Mucosa of rectum (tissue), 2 donors: ENCODE measurements around the gene HNRNPL.
"Not testable (repeated sequence)": the region's sequence is repeated elsewhere in the genome, so short reads cannot be mapped to it uniquely, and the experiment has no call there.

Experiments
- H3K27ac ChIP-seq, 2 donors: one replicate each; pipeline ENCODE4 v1.7.0; 2013; ENCODE audit warnings: inconsistent platforms in 2 of 2, low read depth in 2 of 2, low read length in 2 of 2
- H3K27me3 ChIP-seq, 2 donors: one replicate each; pipeline ENCODE4 v1.7.0; 2013; ENCODE audit warnings: low read length in 2 of 2; ENCODE audit not compliant: control insufficient read depth in 2 of 2, insufficient read depth in 2 of 2
- H3K36me3 ChIP-seq, 2 donors: one replicate each; pipeline ENCODE4 v1.7.0; 2013; ENCODE audit warnings: low read length in 2 of 2; ENCODE audit not compliant: control insufficient read depth in 2 of 2, insufficient read depth in 2 of 2
- H3K4me1 ChIP-seq, 2 donors: one replicate each; pipeline ENCODE4 v1.7.0; 2013; ENCODE audit warnings: low read length in 2 of 2, mild to moderate bottlenecking in 1 of 2; ENCODE audit not compliant: control insufficient read depth in 2 of 2, insufficient read depth in 2 of 2
- H3K4me3 ChIP-seq, 2 donors: one replicate each; pipeline ENCODE4 v1.7.0; 2013; ENCODE audit warnings: low read length in 2 of 2
- H3K9ac ChIP-seq, 2 donors: one replicate each; pipeline ENCODE4 v1.7.0; 2013; ENCODE audit warnings: low read length in 2 of 2, low read depth in 1 of 2, mild to moderate bottlenecking in 1 of 2
- H3K9me3 ChIP-seq, 2 donors: one replicate each; pipeline ENCODE4 v1.7.0; 2013; ENCODE audit warnings: low read length in 2 of 2; ENCODE audit not compliant: control insufficient read depth in 2 of 2
- donor health status: healthy.
- donor health status: Normal muscosa, but diverticular disease.

Gene HNRNPL

GRCh38 chr19:38792250-38793111 is 57.3 kb downstream of the HNRNPL start:
- no peaks in the 10 kb centered on the region for H3K27me3 ChIP-seq
- H3K27ac ChIP-seq: peak overlapping the region in 1 of 2 donors; percentile 10
- peak overlapping the region; percentile 28 to 52 for H3K4me3 ChIP-seq
- no peaks in the 10 kb centered on the region for H3K9me3 ChIP-seq
- peaks cover 3 to 6% of the 10 kb centered on the region in 2 donors for H3K4me1 ChIP-seq
- H3K36me3 ChIP-seq: no peaks in the 10 kb centered on the region
- H3K9ac ChIP-seq: peak overlapping the region; percentile 14 to 37

- H3K36me3 ChIP-seq, H3K4me1 ChIP-seq, H3K9me3 ChIP-seq, H3K27me3 ChIP-seq, H3K27ac ChIP-seq, H3K9ac ChIP-seq: not testable (repeated sequence)
- H3K4me3 ChIP-seq: peak overlapping the region in 1 of 2 donors; percentile 50
These were observed 58.2 kb downstream of the HNRNPL start for GRCh38 chr19:38791451-38792064.

- not testable (repeated sequence) for H3K9me3 ChIP-seq, H3K9ac ChIP-seq, H3K27me3 ChIP-seq, H3K36me3 ChIP-seq, H3K4me1 ChIP-seq, H3K27ac ChIP-seq
- H3K4me3 ChIP-seq: peak overlapping the region in 1 of 2 donors; percentile 50
These were observed 59.0 kb downstream of the HNRNPL start for GRCh38 chr19:38790507-38791403.

DNA sequence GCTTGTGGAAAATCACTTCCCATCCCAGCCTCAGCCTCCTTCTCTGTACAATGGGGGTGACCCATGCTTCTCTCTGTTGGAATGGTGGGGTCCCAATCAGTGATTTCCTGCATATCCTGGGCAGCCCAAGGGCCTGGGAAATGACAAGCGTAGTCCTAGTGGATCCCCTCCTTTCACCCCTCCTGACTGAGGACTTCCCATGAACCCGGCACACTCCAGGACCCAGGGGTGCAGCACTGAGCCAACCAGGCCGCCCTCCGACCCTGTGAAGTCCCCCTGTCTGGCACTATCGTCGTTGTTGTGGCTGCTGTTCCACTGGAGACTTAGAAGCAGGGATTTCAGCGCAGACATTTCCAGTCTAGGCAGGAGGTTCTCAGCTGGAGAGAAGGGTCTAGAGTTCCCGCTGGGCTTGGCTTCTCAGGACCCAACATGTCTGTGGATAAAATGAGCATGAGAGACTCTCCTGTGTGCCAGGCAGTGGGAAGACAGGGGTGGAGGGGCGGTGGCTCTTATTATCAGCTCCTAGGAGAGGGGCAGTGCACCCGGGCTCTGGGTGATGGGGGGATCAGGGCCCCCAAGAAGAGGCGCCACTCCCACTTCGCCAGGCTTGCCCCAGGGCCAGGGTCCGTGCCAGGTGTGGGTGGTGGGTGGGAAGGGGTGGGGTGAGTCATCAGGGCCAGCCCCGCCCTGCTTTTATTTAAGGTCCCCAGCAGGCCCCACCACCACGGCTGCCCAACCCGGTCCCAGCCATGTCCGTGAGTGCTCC is 61.1 kb downstream of the HNRNPL start, which contains the start of gene LGALS7B:
TSS of gene LGALS7B (plus strand) at position 723 of the 766 bp plus-strand sequence. CDS start at position 750, 27 bp downstream.
- H3K9ac ChIP-seq: no peak within 1 kb of the TSS
- no peaks in the 10 kb centered on the region for H3K36me3 ChIP-seq
- peaks cover 3 to 6% of the 10 kb centered on the region in 2 donors for H3K4me1 ChIP-seq
- no peaks in the 10 kb centered on the region for H3K9me3 ChIP-seq
- no peaks in the 10 kb centered on the region for H3K27me3 ChIP-seq
- no peak within 1 kb of the TSS for H3K27ac ChIP-seq
- H3K4me3 ChIP-seq: no peak within 1 kb of the TSS

- H3K27ac ChIP-seq: no peak overlapping the region
- H3K4me1 ChIP-seq: no peaks in the 10 kb centered on the region
- no peaks in the 10 kb centered on the region for H3K36me3 ChIP-seq
- H3K27me3 ChIP-seq: no peaks in the 10 kb centered on the region
- no peaks in the 10 kb centered on the region for H3K9me3 ChIP-seq
- H3K9ac ChIP-seq: no peak overlapping the region
- no peak overlapping the region for H3K4me3 ChIP-seq
These were observed 63.1 kb downstream of the HNRNPL start for GRCh38 chr19:38786572-38787265.
